CD4-positive, alpha-beta T cell treated with Interferon alpha-2 for 1 hour (primary cell): ENCODE data around the gene CACNA1C.

Source experiments
- DNase-seq, 2 donors: peaks; one replicate each; pipeline ENCODE4 v3.0.0-alpha.2; 2020 to 2022

CACNA1C gene

DNA sequence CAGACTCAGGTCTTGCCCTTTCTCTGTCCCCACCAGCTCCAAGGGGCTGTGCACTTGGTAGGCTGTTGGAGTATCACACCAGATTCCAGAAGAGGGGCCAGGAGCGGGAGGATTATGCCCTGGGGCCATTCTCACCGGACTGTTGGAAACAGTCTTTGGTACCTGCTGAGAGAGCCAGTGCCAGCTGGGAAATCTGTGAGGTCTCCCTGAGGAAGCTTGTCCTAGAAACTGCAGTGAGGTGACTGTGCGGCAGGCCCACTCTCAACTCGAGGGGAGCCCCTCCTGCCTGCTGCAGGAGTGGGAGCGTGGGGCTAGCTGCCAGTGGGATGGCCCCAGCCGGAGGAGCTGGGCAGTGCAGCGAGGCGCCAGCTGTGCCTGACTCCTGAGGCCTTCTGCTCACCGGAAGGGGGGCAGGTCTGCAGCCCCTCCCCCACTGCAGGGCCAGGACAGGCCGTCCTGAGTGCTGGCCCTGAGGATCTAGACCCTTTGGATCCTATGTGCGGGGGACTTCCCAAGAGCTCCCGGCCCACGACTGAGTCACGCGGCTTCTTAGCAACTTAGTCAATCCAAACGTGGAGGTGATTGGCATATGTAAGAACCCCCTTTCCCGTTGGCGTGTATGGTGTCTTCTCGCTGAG, 295.2 kb downstream of the CACNA1C start:
- no peak for DNase-seq

DNA sequence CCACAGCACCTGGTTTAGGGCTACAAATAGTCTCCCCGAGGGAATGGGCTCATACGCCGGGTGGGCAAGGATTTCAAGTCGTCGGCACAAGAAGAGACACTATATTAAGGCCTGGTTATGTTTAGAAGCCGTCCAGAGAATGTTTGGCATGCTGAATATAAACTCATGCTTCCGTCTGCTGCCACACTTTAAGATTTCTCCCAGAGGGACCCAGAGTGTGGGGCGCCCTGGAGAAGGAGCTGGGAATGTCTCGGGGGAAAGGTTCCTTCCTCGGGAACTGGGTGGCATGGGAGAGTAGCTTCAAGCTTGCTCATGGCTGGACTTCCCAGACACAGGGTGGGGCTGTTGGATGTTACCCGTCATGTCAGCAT, 295.7 kb downstream of the CACNA1C start:
- DNase-seq = no peak

DNA sequence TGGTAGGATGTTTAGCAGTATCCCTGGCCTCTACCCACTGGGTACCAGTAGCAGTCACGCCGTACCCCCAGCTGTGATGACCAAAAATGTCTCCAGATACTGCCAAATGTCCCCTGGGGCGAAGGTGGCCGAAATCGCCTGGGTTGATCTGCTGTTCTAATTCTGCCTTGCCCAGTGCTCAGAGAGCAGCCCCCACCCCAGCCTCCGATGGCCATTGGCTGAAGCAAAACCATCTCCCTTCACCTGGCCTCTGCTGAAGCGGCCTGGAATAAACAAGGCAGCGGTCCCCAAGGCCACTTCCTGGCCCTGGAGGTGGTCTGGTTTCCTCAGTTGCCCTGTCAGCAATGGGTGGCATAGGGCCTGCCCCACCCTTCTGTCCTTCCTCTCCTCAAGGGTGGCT, 298.4 kb downstream of the CACNA1C start:
- no peak for DNase-seq

DNA sequence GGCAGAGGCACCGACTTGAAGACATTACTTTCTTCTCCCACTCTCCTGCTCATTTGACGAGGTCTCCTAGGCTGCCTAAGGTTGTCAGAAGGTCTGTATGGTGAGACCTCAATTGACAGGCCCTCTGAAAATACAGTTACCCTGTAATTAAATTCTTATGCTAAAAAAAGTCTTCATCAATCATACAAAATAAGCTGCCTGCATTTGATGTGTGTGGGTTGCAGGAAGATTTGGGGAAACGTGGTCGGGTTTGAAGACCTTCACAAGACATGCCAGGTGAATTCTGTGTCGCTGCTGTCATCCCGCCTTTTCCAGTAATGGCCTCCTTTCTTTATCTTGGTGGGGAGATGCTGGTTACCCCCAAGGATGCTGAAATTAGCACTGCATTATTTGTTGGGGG, 299.4 kb downstream of the CACNA1C start:
- no peak for DNase-seq

GRCh38 chr12:2353281-2353680, 300.5 kb downstream of the CACNA1C start:
- no peak for DNase-seq

- no peak for DNase-seq
These were observed 300.9 kb downstream of the CACNA1C start for GRCh38 chr12:2353691-2354090.

DNA sequence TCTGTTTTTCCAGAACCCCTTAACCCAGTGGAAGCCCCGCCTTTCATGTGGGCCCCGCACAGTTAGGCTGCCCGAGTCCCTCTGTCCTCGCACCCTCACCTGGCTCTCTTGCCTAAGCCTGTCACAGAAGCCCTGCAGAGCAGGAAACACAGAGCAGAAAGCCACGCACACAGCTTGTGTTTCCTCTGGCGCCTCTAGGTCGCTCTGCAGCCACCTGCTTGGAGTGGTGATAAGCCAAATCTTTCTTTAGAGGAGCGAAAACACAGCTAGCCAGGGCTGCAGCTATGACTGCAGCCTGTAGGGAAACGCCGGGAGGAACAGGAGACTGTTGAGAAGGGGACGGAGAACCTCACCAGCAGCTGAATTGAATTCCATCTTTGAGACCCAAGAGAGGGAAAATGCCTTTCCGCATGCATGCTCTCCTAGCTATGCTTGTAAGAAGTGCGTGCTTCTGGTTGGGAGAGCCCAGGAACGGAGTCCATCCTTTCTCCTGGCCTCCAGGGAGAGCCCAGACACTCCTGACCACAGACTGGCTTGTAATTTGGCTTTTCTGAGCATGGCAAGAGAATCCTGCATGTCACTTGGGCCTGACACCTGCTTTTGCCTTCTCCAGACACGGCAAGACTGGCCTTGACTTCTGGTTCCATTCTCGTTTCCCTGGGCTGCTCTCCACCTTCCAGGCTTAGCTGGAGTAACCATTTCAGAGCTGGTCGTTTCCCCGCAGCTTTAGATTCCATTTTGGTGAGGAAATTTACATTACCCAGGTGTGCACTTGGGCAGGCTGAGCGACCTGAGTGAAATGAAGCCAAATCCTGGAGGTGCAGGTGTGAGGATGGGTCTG, 301.6 kb downstream of the CACNA1C start:
- no peak for DNase-seq

- DNase-seq = no peak
These were observed 302.4 kb downstream of the CACNA1C start for GRCh38 chr12:2355198-2355597.

DNA sequence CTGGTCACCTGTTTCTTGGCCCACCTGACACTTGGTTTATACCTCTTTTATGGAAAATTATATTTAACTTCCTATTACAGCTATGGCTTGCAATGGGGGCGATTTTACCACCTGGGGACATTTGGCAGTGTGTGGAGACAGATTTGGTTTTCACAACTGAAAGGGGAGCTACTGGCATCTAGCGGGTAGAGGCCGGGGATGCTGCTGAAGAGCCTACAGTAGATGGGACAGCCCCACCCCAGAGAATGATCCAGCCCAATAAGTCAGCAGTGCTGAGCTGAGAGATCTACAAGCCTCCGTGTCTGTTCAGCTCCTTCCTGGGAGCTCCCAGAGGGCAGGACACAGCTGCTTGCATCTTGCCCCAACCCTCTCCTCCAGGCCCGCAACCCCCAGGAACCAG, 302.8 kb downstream of the CACNA1C start:
- no peak for DNase-seq

DNA sequence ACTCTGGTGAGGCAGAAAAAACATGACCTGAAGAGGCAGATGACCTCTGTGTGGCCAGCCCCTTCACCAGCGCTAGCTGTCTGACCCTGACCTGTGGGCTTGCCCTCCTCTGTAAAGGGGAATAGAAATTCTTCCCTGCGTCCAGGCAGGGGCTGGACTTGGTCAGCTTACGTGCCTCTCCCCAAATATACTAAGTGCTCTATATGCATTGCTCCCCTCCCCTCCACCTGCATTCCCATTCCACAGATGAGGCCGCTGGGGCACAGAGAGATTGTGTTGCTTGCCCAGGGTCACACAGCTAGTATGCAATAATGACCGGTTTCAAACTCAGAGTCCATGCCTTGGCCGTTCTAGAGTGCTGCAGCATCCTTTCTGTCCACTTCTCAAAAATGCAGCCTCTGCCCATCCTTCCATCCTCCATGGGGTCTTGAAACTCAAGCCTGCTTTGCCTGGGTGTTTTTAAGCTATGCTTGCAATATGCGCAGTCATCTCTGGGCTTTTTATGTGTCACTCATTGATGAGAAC, 303.9 kb downstream of the CACNA1C start:
- no peak for DNase-seq

DNA sequence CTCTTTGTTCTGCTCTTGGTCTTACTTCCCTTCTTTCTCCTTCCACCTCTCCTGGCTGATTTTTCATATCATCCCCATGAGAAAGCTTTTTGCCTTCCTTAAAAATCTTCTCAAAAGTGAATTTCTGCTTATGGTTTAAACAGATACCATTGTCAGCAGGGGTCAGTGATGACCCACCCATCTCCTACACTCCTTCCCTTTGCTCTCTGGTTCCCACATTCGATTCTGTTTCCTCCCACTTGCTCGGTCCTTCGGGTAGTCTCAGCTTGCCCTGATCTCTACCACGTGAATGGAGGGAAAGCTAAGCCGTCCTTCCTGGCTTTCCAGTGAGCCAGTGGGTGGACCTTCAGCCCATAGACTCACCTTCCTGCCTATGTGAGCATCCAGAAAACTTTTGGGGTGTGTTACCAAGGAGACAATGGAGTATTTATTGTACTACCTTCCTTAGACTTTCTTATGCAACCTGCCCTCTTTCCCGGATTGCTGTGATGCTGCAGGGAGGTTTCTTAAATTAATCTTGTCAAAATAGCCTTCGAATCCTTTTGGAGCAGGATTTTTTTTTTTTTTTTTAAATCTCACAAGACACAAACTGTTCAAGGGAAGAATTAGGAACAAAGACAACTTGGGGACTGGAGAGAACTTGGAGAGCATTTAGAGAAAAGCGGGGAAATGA, 306.3 kb downstream of the CACNA1C start:
- no peak for DNase-seq

DNA sequence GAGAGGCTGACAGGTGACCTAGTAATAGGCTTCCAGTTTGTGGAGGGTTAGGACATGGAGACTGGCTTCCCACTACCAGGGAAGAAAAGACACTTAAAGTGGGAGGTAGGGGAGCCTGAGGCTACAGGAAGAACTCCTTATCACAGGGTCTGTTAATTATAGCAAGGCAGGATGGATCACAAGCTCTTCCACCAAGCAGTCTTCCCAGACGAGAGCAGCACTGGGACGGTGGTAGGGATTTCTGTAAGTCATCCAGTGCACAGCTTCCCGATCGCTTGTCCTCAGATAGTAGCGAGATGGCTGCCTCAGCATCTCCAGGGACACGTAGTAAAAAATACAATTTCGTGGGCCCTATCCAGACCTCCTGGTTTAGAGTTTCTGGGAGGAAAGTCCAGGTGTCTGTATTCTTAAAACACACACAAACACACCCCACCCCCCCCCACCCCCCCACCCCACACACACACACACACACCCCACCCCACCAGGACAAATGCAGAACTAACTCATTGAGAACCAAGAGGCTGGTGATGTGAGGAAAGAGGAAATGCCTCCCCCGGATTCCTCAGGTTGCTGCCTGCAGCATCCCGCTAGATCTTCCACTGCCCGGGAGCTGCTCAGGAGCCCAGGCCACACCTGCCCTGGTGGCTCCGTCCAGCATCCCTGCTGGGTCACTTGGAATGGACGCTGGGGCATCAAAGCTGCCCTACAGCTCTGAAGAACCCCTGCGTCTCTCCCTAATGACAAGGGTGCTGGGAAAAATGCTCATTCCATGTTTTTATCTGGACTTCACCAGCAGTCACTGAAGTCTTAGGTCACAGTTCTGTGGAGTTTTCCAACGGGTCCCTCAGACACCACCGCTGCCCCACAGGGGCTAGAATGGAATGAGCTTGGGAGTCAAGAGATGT, 307.2 kb downstream of the CACNA1C start:
- DNase-seq = no peak

DNA sequence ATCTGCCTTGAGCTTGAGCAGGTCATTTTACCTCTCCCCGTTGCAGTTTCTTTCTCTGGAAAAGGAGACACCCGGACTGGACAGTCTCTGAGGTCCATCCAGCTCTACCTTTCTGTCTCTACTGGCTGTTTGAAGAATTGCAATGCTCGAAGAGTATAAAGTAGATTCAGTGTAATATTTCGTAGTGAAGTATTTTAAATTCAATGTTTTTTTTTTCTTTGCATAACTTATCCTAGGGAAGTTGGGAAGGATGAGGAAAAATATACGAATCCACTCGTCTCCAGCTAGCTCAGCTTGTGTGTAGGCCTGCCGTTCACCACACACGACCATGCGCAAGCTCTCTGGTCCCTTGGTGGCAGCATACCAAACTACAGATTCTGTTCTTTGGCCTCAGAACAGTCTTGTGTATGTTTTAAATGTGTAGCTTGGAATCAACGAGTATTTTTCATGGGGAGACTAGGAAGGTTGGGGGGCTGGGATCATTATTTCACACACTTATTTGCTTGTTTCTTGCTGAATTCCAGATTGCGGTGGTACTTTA, 307.9 kb downstream of the CACNA1C start:
- no peak for DNase-seq

DNA sequence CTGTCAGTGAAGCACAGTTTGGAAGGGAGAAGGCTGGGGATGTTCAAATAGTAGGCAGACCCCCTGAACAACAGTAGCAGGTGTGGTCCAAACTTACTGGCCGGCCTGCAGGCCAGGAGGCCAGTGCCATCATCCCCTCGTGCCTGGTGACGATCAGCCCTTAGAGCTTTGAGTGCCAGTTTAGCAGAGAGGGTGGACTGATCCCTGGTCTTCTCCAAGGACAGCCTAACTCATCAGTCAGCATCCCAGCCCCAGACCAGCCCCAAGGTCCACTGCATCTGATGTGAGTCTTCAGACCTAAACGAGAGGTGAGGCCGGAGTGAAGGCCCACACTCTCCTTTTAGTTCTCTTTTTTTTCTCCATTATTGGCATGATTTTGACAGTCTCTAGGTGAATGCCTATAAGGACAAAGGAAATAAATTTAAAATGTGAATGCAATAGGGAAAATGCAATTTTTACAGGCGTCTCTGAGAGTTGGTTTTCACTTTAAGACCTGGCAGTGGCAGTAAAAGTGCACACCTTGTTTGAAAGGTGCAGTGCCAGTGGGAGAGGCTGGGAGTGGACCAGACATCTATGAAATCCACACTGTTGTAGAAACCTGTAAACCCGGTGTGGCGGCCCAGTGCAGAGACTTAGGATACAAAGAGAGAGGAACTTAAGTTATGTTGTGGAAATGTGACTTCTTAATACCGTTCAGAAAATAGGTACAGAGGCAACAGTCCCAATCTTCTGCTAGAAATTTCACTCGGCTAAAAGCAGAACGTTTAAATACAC, 311.2 kb downstream of the CACNA1C start:
- no peak for DNase-seq

- DNase-seq = peak in 1 of 2 donors; percentile 15
These were observed 311.9 kb downstream of the CACNA1C start for GRCh38 chr12:2364631-2365051.

DNA sequence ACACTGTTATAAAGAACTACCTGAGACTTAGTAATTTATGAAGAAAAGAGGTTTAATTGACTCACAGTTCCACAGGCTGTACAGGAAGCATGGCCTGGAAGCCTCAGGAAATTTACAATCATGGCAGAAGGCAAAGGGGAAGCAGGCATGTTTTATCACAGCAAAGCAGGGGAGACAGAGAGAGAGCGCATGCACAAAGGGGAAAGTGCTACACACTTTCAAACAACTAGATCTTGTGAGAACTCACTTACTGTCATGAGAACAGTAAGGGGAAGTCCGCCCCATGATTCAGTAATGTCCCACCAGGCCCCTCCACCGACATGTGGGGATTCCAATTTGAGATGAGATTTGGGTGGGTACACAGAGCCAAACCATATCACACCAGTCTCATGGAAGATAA, 313.9 kb downstream of the CACNA1C start:
- no peak for DNase-seq

DNA sequence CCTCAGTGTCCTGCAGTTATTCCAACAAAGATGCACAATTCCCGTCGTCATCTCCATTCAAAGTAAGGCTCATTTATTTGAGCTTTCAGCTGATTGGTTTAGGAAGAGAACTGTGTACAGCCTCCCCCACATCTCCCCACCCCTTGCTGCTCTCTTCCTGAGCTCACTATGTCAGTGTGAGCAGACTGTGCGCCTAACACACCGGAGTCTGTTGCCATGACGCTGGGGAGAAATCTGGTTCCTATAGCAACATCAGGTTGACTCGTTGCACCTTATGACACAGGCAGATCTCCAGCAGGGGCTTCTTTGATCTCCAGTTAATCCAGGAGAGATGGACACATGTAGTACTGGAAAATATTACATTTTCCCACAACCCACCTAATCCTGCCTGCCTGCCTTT, 319.4 kb downstream of the CACNA1C start:
- DNase-seq = no peak

- no peak for DNase-seq
These were observed 319.9 kb downstream of the CACNA1C start for GRCh38 chr12:2372735-2373134.

DNA sequence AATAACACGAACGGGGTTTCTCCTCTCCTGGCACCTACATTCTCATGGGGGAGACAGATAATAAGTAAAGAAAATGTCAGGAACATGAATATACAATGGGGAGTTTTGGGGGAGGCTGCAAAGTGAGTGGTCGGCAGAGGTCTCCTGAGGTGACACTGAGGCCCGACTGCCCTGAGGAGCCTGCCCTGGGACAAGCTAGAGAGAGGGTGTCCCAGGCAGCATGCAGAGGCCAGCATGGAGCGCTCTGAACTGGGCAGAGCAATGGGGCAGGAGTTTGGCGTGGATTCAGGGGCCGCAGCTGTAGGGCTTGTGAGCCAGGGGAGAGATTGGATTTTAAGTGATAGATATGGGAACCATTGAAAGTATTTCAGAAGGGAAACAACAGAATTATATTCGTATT, 320.5 kb downstream of the CACNA1C start:
- no peak for DNase-seq

DNA sequence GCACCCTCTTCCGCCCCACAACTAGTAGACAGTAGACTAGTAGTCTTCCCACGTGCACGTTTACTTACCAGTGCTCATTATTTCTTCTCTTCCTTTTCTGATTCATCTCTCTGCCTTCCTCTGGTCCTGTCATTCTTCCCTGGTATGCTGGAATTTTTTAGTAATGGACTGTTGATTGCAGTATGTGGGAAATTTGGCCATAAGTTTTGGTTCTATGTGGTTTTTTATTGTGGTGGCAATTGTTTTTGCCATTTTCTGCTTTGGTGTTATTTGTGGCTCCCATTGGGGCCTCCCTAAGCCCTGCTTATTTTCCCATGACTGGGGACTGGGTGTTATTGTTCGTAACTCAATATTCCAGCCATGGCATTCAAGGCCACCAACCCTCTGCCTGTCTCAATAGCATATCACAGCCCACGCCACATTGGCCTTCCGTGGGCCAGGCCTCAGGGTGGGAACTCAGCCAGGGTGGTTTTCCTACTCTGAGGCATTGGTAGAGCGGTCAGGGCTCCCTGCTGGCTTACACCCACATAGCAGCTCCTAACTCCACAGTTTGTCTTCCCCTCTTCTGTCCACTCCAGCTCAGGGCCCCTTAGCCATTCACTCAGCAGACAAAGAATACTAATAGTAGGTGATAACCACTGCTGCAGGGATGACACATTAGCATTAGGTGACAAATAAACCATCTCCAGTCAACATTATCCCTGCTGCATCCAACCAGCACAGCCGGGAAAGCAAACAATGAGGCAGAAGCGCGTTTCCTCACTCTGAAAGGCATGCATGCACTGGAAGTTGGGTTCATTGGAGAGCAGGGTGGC, 321.5 kb downstream of the CACNA1C start:
- no peak for DNase-seq

- no peak for DNase-seq
These were observed 323.1 kb downstream of the CACNA1C start for GRCh38 chr12:2375871-2376270.
